Glomerular visceral epithelial cell (primary cell): ENCODE measurements around the gene PRKAB2.
"Not testable (repeated sequence)": the region's sequence is repeated elsewhere in the genome, so short reads cannot be mapped to it uniquely, and the experiment has no call there.

Experiments used
- DNase-seq: peaks from one replicate; pipeline ENCODE4 v3.0.0-alpha.2; 2016; ENCODE audit errors: extremely low spot score

PRKAB2 gene, protein sequence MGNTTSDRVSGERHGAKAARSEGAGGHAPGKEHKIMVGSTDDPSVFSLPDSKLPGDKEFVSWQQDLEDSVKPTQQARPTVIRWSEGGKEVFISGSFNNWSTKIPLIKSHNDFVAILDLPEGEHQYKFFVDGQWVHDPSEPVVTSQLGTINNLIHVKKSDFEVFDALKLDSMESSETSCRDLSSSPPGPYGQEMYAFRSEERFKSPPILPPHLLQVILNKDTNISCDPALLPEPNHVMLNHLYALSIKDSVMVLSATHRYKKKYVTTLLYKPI

DNA sequence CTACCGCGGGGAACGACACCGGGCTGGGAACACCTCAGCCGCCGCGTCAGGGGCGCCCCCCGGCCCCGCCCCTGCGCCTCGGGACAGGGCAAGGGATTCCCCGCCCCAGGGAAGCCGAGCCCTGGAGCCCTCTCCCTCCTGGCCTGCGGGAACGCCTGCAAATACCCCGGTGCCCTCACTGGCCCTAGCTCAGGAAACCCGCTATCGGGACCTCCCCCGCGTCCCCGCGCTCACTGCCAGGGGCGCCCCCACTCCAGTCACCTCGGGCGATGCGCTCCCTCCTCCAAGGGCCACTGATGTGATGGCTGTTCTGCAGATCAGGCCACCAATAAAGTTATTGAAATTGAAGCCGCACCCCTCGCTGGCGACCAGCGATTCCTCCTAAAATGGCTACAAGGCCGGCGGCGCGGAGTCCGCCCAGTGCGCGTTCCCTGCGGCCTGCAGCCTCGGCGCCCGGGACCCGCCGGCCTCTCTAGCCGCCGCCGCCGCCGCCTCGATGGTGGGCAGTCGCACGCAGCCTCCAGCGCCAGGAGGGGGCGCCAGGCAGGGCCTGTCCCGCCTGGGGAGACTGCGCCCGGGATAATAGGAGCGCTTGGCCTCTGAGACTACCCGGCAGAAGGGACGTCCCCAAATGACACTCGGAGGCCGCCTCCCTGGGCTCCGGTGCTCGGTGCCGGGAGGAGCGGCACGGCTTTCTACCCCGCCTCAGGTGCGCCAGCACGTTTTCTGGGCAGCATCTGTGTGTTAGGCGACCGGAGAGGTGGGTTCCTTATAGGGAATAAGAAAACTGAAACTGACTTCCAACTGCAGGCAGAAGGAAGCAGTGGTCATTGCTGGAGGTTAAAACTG lies at the start of gene PRKAB2:
TSS of gene PRKAB2 (minus strand) at position 303 of the 849 bp plus-strand sequence. CDS start 326 bp downstream, outside the sequence.
- peak; percentile 96 for DNase-seq

DNA sequence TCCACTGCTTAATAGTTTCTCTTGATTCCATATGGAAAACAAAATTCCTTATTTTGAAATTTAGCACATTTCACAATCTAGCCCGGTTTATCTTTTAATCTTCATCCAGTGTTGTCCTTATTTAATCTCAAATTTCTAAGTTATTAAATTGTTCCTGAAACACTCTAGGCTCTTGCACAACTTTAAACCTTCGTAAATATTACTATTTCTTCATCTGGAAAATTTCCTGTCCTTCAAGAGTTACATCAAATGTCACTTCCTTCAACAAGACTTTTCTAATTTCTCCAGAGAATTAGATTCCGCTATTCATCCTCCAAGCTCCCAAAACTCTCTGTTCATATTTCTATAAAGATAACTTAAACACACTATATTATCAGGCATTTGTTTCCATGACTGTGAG lies 46.3 kb upstream of the PRKAB2 start:
- DNase-seq: no peak

DNA sequence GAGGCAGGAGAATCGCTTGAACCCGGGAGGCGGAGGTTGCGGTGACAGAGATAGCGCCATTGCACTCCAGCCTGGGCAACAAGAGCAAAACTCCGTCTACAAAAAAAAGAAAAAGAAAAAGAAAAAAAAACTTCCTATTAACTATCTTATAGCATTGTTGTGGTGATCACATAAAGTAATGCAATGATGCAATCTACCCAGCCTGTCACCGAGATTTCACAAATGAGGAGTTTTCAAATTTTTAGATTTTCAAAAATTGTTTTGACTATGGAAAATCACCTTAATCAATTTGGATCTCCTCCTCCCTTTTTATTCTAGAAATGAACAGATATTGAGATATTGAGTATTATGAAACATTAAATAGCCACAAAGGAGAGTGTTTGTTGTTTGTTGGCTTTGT lies 44.9 kb upstream of the PRKAB2 start:
- no peak for DNase-seq

DNA sequence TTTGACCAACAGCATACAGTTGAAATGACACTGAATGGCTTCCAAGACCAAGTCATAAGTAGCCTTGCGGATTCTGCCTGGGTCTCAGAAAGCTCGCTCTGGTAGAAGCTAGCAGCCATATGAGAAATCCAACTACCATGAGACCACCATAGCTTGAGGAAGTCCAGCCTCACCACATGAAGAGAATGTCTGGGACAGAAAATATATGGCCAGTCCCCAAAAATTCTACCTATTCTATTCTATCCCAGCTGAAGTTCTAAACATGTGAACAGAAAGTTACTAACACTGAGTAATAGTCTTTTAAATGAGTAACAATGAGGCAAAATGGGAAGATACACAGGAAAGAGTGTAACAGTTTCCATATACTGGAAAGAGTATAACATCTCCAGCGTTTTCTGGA lies 43.9 kb upstream of the PRKAB2 start:
- DNase-seq: no peak

DNA sequence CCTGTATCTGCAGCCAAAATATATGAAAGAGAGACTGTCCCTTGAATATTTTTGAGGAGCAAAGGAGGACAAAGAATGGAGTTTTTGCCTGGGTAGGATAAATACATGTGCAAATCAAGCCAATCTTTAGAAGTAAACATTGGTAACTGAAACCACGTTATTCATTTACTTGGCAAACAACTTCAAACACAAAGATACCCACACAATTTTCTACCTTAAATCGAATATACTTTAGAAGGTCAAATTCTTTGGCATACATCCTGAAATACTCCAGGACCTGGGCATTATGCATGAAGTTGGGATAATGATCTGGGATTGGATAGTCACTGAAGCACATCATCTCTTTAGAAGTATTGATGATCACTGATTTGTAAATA lies 43.3 kb upstream of the PRKAB2 start:
- no peak for DNase-seq

DNA sequence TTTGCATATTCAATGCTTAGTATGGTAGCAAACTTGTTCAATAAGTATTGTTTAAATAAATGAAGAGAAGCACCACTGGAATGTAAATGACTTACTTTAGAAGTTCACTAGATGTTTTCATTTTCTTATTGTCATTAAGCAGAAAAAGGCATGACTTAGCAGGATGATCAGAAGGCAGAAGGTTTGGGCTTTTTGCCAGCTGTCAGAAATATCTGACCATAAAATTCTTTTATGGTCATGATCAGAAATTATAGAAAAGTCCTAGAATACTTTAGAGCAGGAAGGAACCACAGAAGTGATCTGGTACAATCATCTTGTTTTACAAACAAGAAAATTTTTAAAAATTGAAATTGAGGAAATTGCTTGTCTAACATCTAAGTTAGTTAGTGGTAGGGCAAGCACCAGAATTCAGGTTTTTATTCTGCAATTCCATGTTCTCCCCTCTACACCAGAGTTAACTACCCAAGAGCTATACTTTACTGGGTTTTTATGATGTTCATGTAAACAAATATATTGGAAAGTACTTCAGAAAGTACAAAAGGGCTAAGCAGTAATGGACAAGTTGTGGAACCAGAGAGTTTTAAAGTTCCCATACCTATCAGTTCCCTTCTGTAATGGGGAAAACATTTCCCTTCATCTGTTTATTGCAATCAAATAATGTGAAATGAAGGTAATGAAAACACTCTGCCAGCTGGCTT lies 42.7 kb upstream of the PRKAB2 start:
- no peak for DNase-seq

DNA sequence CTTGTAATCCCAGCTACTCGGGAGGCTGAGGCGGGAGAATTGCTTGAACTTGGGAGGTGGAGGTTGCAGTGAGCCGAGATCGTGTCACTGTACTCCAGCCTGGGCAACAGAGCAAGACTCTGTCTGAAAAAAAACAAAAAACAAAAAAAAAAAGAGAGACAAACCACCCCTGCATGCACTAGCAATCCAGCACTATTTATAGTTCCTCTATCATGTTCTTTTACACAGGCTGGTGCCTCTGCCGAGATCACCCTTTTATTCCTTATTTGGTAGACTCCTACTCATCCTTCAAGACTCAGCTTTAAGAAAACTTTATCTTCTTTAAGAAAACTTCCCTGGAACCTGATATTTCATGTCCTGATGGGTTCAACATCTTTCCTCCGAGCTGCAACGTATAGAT lies 42.1 kb upstream of the PRKAB2 start:
- DNase-seq: no peak

DNA sequence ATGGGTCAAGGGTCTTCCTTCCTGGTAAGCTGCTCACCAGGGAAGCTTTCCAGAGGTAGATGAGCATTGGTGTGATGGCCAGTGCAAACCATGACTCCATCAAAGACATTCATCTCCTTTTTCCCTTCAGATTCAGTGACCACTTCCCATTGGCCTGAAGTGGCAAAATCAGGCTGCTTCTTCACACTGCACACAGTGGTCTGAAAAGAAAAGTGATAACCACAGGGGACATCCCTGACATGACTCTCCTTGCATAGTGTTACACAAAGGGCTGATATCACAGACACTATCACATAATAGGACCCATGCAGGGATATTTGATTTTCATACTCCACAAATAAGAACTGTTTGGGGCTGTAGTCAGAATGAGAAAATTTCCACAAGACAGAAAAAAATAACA lies 41.0 kb upstream of the PRKAB2 start:
- DNase-seq: no peak

DNA sequence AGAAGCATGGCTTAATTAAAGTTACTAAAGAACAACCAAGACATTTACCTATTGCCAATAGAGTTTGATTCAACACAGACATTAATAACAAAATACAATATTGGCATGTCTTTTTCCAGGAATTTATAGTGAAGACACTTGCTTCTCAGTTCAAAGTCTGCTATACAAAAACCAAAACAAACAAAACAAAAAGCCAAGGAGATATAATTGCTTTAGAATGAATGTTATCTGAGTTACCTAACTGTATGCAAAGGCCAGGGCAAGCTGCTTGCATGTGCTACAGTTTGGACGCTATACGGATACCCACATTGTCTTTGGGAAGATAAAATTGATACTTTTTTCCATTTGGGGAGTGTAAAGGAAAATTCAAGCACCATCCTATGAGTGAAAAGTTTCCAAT lies 39.3 kb upstream of the PRKAB2 start:
- no peak for DNase-seq

DNA sequence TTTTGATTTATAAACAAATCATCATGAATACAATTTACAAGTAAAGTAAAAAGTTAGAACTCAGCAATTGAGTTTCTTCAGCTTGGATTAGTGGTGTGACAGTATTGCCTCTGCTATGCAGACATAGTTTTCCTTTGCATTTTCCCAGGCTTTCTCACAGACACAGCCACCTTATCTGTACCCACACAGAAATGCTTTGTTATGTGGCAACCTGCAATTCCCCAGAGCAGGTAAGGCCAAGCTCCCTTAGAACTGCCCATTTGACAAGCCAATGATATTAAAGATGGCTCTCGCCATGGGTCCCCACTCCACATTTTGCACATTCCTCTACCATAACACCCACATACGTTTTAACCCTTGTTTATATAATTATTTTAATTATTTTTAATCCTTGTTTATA lies 38.7 kb upstream of the PRKAB2 start:
- no peak for DNase-seq

DNA sequence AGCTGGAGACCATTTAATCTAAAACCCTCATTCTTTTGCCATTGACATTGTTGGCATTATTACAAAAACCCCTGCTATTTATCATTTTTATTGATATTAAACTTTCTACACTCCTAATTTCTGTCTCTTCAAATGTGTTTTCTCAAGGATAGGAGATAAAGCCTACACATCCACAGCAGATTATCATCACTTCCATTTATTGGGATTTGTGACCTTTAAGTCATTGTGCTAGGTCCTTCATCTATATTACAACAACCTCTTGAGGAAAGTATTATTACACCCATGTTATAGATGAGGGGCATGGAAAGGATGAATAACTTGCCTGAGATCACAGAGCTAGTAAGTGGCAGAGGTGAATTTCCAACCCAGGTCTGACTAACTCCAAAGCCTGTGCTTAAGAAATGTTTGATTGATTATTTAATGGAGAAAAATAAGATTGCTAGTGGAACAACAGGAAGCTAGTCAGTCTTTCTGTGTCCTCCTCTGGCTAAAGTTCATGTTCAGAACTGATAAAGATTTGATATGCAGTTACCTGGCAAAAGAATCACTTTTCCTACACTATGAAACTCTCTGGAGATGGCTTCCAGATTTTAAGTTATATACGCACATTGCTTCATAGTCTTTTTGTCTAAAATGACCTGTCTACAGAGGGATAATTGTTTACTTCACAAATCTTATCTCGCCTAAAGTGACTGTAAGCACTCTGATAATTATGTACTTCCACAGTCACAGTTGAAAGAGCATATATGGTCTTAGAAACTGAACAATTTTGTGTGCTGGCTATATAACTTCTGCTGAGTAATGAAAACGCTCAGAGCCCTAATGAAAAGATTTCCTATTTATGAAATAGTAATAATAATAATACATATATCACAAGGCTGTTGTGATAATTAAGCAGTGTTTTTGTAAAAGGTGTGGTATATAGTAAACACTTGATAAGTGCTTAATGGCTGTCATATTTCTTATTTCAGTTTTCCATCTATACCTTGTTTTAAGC lies 37.9 kb upstream of the PRKAB2 start:
- no peak for DNase-seq

DNA sequence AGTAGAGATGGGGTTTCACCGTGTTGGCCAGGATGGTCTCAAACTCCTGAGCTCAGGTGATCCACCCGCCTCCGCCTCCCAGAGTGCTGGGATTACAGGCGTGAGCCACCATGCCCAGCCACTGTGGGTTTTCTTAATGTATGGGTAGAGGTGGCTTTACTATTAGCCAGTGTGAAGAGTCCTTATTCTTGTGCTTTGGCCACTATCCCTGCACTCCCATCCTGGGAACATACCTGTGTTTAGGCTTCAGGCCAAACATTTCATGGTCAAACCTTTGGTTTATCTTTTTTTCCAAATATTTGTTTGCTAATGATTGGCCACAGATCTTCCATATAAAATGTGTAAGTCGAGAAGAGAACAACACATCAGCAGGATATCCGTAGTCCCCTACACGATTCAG lies 36.3 kb upstream of the PRKAB2 start:
- no peak for DNase-seq

DNA sequence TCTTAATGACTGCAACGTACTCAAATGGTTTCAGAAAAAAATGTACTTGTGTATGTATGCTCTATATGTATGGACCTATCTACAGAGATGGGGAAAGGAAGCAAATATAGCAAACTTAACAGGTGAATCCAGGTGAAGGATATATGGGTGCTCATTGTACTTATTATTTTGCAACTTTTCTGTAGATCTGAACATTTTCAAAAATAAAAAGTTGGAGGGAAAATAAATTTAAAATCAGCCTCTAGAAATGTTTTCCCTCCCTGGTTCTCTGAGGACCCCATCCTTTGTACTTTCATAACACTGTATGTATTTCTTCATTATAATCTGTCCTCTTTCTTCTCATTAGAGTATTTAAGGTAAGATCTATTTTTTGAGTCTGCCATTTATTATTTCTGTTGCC lies 34.9 kb upstream of the PRKAB2 start:
- DNase-seq: no peak

DNA sequence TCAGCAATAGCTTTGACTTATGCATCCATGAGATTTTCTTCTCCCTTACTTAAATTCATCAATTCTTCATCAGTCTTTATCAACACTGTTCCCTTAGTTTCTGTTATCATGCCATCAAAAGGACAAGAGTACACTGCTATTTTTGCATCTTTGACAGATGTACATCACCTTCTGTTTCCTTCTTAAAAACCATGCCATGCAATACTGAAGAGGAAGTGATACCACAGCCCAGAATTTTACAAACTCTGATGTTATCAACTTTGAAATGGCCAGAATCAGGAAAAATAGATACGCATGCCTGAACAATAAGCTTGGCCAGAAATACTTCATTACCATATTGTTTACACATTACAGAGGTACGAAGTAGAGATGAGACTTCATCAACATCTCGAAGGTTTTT lies 31.8 kb upstream of the PRKAB2 start:
- DNase-seq: no peak

DNA sequence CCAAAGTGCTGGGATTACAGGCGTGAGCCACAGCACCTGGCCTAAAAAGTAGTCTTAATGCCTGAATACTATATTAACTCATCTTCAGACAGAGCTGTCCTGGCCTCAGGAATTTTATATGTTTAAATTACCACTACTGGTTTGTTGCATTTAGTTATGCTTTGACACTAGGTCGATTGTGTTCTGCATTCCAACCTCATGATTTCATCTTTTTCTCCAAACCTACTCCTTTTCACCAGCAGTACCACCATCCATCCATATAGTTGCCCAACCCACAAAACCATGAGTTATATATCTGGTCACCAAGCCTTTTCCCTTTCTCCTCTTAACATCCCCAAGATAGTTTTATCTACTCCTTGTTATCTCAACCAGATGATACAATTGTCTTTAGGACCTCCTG lies 30.3 kb upstream of the PRKAB2 start:
- peak; percentile 50 for DNase-seq

DNA sequence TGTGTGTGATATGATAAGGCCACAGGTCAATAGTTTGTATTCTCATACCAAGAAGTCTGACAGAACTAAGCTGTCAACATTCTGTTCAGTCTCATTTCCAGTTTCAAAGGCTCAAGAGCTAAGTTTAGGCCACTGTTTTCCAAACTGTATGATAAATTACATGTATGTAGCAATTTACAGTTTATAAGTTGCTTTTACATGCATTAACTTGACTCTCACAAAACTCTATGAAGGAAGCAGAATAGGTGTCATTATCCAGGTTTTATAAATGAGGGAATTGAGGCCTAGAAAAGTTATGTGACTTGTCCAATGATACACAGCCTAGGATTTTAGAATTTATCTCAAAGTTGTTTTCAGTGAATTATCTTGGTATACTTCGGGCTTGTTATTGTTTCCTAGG lies 29.5 kb upstream of the PRKAB2 start:
- no peak for DNase-seq

DNA sequence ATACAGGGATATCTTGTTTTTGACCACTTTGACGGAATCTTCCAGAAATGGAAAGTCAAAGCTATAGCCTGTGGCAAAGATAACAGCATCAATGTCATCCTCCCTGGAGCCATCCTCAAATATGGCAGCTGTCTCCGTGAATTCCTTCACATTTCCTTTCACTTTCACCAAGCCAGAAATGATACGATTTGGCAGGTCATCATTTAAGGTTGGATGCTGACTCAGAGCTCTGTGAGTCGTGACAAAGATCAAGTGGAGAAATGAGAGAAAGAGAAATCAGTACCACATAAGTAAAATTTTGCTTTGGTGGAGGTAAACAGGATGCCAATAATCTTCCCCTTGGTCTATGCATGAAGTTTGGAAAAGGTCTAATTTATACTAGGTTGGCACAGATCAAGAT lies 29.0 kb upstream of the PRKAB2 start:
- DNase-seq: peak; percentile 46

DNA sequence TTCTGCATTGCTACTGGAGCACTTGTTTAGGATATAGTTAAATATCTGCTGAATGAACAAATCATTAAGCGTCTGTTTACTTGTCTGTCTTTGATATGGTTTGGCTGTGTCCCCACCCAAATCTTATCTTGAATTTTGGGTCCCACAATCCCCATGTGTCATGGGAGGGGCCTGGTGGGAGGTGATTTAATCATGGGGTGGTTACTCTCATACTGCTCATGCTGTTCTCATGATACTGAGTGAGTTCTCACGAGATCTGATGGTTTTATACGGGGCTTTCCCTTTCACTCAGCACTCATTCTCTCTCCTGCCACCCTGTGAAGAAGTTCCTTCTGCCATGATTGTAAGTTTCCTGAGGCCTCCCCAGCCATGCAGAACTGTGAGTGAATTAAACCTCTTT lies 25.1 kb upstream of the PRKAB2 start:
- DNase-seq: not testable (repeated sequence)

DNA sequence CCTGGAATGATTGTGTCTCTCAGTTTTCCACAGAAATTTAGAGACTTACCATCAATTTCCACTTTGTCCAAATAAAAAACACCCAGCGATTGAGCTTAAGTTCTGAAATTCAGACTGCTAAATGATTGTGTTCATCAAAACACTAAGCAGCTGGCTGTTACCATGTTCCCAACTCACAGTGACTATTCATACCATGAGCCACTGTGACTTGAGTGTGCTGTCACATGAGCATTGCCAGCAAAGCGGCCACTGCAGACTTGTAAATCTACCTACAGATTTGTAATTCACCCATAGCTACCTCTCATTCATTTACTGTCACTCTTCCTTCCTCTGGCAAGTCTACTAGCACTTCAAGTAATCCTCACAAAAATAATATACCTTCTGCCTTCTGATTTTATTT lies 17.2 kb upstream of the PRKAB2 start:
- no peak for DNase-seq

DNA sequence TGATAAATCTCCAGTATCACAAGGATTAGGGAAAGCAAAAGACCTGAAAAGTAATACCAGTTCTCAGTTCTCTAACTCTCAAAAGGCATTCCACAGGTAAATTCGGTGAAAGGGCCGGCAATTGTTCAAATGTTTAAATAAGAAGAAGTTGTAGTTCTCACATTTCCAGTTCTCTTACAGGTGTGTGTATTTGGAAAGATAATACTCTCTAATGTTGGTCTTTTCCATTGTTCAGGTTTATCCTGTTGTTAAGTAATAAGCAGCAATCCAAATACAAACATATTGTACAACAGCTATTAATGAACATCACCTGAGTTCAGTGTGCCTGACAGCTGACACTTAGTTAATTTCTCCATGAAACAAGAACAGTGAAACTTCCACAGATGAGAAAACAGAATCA lies 13.2 kb upstream of the PRKAB2 start:
- no peak for DNase-seq

DNA sequence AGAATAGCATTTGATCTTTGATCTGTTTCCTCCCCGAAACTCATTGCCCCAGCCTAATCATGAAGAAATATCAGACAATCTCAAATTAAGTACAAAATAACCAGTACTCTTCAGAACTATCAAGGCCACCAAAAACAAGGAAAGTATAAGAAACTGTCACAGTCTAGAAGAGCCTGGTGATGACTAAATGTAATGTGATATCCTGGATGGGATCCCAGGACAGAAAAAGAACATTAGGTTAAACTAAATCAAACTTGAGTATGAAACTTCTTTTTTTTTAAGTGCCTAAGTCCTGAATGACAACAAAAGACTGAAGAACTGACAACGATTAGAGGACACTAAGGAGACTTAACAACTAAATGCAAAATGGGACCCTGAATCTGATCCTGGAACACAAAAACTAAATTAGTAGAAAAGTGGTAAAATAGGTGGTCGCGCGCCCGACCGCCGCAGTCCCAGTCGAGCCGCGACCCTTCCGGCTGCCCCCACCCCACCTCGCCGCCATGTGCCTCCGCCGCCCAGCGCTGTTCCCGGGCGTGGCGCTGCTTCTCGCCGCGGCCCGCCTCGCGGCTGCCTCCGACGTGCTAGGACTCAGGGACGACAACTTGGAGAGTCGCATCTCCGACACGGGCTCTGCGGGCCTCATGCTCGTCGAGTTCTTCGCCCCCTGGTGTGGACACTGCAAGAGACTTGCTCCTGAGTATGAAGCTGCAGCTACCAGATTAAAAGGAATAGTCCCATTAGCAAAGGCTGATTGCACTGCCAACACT lies 5.5 kb upstream of the PRKAB2 start:
- no peak for DNase-seq
